DND-41 (cell line): ENCODE measurements around the gene FIGNL2.

ENCODE experiments used
- CTCF ChIP-seq: IDR thresholded peaks from 2 replicates; pipeline ENCODE4 v1.5.1; 2012; ENCODE audit warnings: borderline replicate concordance, low read length, moderate library complexity, mild to moderate bottlenecking; ENCODE audit not compliant: poor library complexity, severe bottlenecking; ENCODE audit errors: extremely low read depth
- EZH2 ChIP-seq: IDR thresholded peaks from 3 replicates; pipeline ENCODE4 v1.6.1; 2012; ENCODE audit warnings: borderline replicate concordance, low read depth, mild to moderate bottlenecking, moderate library complexity, low read length, inconsistent platforms; ENCODE audit not compliant: severe bottlenecking

DNA sequence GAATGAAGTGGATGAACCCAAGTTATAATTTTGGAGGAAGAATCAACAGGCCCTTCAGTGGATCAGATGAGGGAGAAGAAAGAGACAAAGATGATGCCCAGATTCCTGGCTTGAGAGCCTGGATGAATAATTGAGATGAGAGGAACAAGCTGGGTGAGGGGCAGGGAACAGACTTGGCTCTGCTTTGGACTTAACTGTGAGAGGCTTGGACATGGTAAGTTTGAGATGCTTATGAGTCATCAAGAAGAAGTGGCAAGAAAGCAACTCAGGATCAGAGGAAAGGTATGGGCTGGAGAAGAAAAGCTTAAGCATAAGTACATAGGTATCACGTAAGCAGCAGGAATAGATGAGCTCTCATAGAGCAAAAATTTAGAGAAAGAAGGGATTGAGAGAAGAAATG, 55.3 kb downstream of the FIGNL2 start:
- no peak for TF ChIP-seq CTCF
- TF ChIP-seq EZH2 = no peak
